IPS-11a (cell line): Measurements from ENCODE around the gene ELAVL2.

Experiments
- H3K4me3 ChIP-seq: one replicate; pipeline ENCODE4 v1.5.1; 2013; ENCODE audit warnings: low read depth, low read length, control low read depth

Gene ELAVL2

DNA sequence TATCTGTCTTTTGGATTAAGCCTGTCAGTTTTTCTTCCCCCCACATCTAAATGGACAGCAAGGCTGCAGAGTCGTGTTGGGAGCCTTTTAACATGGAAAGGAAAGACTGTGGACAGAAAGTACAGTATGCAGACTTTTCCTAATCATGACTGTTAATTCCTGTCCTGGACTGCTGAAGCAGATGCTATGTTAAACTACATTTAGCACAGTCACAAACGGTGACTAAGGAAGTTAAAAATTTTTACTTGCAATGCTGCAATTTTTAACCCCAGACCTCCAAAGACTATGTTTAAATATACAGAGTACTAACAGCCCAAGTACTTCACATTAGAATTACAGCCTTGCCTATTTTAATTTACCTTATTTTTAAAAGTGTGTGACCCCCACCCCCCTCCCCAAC is 51.8 kb downstream of the ELAVL2 start:
- H3K4me3 ChIP-seq = no peak overlapping the region

GRCh38 chr9:23772385-23772783 is 53.7 kb downstream of the ELAVL2 start:
- H3K4me3 ChIP-seq = no peak overlapping the region

DNA sequence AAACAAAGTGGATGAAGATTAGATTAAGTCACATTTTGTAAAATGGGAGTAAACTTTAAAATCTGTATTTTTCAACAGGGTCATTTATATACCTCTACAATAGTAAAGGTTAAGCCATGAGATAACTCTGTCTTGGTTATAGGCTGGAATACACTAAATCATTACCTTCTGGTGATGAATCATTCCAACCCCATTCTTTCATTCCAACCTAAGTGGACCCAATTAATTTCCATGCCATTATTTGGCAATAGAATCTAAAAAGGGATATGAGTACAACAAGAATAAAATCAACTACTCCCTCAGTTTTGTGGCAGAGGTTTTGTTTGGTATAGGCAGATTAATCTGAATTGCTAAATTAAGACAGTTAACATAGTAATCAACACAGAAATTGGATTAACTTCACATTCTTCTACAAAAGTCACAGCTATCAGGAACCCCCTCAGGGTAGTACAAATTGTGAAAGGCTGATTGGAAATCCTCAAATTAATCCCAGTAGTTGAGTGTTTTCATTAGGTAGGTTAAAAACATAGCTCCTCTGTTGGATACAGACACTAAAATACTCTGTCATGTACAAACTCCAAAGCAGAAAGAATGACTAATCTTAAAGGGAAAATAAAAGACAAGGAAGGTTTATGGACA is 54.2 kb downstream of the ELAVL2 start:
- H3K4me3 ChIP-seq = no peak overlapping the region

GRCh38 chr9:23769307-23769935 is 56.6 kb downstream of the ELAVL2 start:
- no peak overlapping the region for H3K4me3 ChIP-seq

GRCh38 chr9:23768861-23769260 is 57.2 kb downstream of the ELAVL2 start:
- H3K4me3 ChIP-seq = no peak overlapping the region

- H3K4me3 ChIP-seq = no peak overlapping the region
Measured at GRCh38 chr9:23766613-23767012, 59.4 kb downstream of the ELAVL2 start.

GRCh38 chr9:23765561-23765960 is 60.5 kb downstream of the ELAVL2 start:
- H3K4me3 ChIP-seq = no peak overlapping the region

DNA sequence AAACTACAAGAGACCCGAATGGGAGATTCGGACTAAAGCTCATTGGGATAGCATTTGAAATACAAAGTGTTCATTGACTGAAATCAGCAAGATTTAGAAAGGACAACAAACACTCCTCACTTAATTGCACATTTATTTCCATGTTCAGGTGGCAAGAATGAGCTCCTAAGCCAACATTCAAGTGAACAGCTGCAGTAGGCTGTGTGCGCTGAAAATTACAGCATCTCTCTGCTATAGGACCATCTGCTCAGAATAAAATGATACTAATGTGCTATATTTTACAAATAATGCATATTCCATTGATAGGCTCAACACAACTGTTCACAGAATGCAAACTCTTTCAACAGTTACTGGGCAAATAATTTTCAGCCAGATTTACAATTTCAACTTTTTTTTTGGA is 61.8 kb downstream of the ELAVL2 start:
- H3K4me3 ChIP-seq = no peak overlapping the region

DNA sequence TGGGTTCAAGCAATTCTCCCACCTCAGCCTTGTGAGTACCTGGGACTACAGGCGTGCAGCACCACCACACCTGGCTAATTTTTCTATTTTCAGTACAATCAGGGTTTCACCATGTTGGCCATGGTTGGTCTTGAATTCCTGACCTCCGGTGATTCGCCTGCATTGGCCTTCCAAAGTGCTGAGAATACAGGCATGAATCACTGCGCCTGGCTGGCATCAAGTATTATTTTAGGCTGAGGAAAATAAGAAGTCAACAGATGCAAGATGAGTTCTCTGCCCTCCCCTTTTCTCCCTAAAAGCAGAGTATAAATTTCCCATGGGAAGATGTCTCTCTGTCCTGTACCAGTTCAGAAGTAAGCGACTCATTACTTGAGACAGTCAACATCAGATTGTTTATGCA is 71.5 kb downstream of the ELAVL2 start:
- H3K4me3 ChIP-seq = no peak overlapping the region

- H3K4me3 ChIP-seq = no peak overlapping the region
Measured at GRCh38 chr9:23752859-23753258, 73.2 kb downstream of the ELAVL2 start.

GRCh38 chr9:23751633-23752032 is 74.4 kb downstream of the ELAVL2 start:
- H3K4me3 ChIP-seq = no peak overlapping the region

- no peak overlapping the region for H3K4me3 ChIP-seq
Measured at GRCh38 chr9:23750808-23751207, 75.2 kb downstream of the ELAVL2 start.

DNA sequence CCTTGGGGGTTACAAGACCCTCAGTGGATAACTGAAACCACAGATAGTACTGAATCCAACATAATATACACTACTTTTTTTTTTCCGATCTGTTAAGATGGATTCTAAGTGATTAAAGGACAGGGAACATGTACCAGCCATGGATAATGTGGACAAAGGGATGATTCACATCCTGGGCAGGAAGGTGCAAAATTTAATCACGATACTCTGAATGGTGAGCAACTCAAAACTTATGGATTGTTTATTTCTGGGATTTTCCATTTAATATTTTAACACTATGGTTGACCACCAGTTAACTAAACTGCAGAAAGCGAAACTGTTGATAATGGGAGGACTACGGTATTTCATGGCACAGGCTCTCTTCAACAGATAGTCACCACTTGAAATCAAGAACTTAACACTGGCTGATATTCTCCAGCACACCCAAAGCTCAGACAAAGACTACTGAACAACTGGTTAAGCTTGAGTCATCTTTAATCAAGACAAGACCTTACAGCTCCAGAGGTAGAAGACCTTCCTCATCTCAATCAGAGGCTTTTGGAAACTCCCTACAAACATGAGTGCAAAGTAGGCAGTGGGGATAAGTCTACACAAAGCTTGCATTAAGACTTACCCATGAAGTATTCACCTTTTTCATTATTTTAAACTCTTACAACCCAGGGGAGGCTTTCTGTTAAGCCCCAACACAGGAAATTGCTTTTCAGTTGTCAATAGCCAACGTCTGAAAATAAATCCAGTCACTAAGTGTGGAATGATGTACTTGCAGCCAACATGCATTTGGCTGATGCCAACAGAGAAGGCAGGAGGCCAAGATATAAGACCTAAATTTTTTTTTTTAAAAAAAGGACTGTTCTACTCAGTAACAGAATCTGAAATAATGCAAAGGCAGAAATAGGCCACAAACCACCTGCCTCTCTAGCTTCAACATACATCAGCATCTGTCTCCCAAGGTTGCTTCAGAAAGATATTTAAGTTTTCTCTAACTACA is 78.7 kb downstream of the ELAVL2 start:
- no peak overlapping the region for H3K4me3 ChIP-seq

- no peak overlapping the region for H3K4me3 ChIP-seq
Measured at GRCh38 chr9:23746317-23746716, 79.7 kb downstream of the ELAVL2 start.

- no peak overlapping the region for H3K4me3 ChIP-seq
Measured at GRCh38 chr9:23743036-23743435, 83.0 kb downstream of the ELAVL2 start.

- no peak overlapping the region for H3K4me3 ChIP-seq
Measured at GRCh38 chr9:23741351-23741750, 84.7 kb downstream of the ELAVL2 start.

GRCh38 chr9:23740531-23740930 is 85.5 kb downstream of the ELAVL2 start:
- no peak overlapping the region for H3K4me3 ChIP-seq

DNA sequence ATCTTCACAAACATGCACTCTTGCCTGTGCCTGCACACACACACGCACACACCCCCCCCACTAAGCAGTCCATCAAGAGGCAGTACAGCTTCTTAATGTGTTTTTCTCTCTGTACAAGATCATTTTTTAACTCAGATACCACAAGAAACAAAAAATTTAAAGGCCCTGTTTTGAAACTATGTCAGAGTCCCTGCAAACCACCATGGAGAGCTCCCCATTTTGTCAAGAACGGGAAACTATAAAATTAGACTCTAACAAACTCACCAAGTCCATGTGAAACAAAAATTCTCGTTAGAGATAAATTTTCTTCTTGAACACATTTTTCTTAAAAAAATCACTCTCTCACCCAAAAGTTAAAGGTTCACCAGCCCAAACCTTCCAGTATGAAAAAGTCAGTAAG is 86.3 kb downstream of the ELAVL2 start:
- H3K4me3 ChIP-seq = no peak overlapping the region

DNA sequence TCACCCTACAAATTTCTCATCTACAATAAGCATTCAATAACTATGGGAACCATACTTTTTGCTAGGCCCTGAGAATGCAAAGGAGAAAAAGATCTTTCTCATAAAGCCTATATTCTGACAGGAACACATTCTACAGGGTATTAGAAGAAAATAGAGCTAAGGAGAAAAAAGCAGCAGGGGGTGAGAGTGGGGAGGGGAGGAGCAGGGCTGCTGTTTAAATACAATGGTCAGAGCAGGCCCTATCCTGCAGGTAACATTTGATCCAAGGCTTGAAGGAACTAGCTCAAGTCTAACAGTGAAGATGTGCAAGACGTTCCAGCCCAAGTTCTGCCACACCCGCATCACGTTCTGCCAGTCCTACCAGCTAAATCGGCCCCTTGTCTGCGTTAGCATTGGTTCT is 89.7 kb downstream of the ELAVL2 start:
- no peak overlapping the region for H3K4me3 ChIP-seq

DNA sequence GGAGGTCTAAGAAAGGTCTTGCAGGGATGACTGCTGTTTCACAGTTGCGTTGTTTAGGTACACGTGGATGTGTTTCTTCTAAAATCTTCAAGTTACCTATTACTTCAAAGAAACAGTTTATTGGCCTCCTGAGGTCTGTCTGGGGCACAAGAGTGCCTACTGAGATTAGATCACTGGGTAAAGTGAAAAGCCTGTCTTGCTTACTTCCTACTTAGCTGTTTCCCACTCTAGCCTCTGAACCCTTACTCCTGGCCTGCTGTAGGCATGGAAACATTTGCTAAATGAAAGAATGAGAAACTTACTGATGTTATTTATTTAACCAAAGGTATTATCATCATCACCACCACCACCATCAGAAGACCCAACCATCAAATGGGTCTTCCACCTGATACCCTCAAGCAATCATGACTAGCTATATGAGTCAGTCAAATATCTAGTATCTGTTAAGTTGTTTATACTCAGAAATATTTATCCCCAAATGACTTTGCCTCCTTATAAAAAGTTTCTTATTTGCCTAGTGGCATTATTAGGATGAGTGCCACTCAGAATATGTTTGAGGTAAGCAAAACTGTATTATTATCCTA is 92.5 kb downstream of the ELAVL2 start:
- H3K4me3 ChIP-seq = no peak overlapping the region

DNA sequence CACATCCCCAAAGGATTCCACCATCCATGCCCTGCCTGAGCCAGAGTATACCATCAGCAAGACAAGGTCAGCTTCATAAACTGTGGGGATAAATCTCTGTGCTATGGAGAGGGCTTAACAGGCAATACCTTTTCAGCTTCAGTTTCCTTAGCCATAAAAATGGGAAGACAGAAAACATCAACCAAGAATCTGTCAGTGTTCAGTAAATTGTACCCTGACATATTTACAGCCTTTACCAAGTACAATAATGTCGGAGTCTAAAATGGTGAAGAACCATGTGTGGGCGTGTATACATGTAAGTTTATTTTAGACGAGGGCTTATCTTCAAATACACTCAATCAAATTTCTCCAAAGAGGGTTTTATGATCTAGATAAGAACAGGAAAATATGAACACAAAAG is 94.7 kb downstream of the ELAVL2 start:
- H3K4me3 ChIP-seq = no peak overlapping the region
